Measurements from ENCODE around the gene NDUFV3. TPM values are rescaled to one million over a fixed set of nuclear protein-coding genes. Genes with fewer than 3 reads are reported as not detected.
A peak's percentile ranks its signal among the peaks of the same experiment; 100 is the strongest.

The NDUFV3 gene
- total and polyA plus RNA-seq, 2 of the 13 experiments (the other 11 are each of a cell fraction or from before 2014, with no cell fraction given) = 14.2 to 29.6 TPM

DNA sequence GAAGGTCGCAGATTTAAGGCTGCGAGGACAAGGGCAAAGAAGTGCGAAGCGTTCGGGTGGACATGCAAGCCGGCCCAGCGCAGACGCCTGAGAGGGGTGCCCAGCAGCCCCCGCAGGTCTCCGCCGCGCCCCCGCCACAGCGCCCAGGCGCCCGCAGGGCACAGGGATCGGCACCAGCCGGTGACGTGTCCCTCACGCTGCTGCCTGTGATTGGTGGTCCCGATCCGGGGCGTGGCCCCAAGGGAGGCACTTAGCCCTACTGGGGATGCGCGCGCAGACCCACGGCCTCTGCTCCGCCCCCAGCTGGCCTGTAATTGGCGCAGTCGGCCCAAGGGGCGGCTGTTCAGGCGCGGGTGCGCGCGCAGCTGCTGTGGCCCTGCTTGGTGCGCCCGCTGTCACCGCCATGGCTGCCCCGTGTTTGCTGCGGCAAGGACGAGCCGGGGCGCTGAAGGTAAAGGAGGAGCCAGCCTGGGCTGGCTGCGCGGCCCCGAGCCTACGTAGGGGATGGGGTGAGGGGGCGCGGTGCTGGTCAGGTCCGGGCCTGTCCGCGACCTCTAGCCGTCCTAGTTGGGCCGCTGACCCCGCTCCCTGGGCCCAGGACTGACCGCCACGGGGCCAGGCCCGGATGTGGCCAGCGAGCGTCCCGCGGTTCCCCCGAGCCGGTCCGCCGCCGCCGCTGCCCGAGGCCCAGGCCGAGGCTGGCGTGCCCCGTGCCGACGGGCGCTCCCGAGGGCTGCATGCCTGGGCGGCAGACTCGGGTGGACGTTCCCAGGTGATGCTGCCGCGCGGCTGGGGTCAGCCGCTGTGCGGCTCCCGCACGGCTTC is at the start of gene NDUFV3 (continued):
- TF ChIP-seq KDM3A (CRISPR knock-in tag; IDR thresholded peaks at IDR 0.05; ENCODE audit: low read depth) (0 out of 2 replicates have a peak, but pooled peaks have one; percentile 74), WIZ (CRISPR knock-in tag; IDR thresholded peaks at IDR 0.05) (0 out of 2 replicates have a peak, but pooled peaks have one; percentile 53), MZF1 (CRISPR knock-in tag; IDR thresholded peaks at IDR 0.05; ENCODE audit: borderline replicate concordance) (no peak), DMAP1 (CRISPR knock-in tag; IDR thresholded peaks at IDR 0.05) (peak; percentile 83), HHEX (CRISPR knock-in tag; IDR thresholded peaks at IDR 0.05) (no peak), NFYB (CRISPR knock-in tag; IDR thresholded peaks at IDR 0.05) (peak; percentile 87), ZNF883 (CRISPR knock-in tag; IDR thresholded peaks at IDR 0.05; ENCODE audit: not compliant biosample characterization) (peak; percentile 55), ZNF33B (CRISPR knock-in tag; IDR thresholded peaks at IDR 0.05) (peak; percentile 16; the same call in 1 of the 2 replicates), SRSF9 (IDR thresholded peaks at IDR 0.05; ENCODE audit: borderline replicate concordance, insufficient read depth, low read depth, low read length, poor library complexity, severe bottlenecking) (no peak), ZFP90 (CRISPR knock-in tag; IDR thresholded peaks at IDR 0.05; ENCODE audit: borderline replicate concordance) (peak; percentile 70), NCOA2 (CRISPR knock-in tag; IDR thresholded peaks at IDR 0.05) (no peak), ARNT2 (CRISPR knock-in tag; IDR thresholded peaks at IDR 0.05; ENCODE audit: low read depth) (peak; percentile 81), ZNF724P (CRISPR knock-in tag; IDR thresholded peaks at IDR 0.05; ENCODE audit: borderline replicate concordance) (peak; percentile 23; the same call in 1 of the 2 replicates), ZBTB21 (CRISPR knock-in tag; IDR thresholded peaks at IDR 0.05) (no peak), HNF4A (CRISPR knock-in tag; IDR thresholded peaks at IDR 0.05) (no peak)
- TF ChIP-seq, protein P1, sequence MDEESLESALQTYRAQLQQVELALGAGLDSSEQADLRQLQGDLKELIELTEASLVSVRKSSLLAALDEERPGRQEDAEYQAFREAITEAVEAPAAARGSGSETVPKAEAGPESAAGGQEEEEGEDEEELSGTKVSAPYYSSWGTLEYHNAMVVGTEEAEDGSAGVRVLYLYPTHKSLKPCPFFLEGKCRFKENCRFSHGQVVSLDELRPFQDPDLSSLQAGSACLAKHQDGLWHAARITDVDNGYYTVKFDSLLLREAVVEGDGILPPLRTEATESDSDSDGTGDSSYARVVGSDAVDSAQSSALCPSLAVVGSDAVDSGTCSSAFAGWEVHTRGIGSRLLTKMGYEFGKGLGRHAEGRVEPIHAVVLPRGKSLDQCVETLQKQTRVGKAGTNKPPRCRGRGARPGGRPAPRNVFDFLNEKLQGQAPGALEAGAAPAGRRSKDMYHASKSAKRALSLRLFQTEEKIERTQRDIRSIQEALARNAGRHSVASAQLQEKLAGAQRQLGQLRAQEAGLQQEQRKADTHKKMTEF (CRISPR knock-in tag; IDR thresholded peaks at IDR 0.05) = peak; percentile 72
- TF ChIP-seq, protein P2, sequence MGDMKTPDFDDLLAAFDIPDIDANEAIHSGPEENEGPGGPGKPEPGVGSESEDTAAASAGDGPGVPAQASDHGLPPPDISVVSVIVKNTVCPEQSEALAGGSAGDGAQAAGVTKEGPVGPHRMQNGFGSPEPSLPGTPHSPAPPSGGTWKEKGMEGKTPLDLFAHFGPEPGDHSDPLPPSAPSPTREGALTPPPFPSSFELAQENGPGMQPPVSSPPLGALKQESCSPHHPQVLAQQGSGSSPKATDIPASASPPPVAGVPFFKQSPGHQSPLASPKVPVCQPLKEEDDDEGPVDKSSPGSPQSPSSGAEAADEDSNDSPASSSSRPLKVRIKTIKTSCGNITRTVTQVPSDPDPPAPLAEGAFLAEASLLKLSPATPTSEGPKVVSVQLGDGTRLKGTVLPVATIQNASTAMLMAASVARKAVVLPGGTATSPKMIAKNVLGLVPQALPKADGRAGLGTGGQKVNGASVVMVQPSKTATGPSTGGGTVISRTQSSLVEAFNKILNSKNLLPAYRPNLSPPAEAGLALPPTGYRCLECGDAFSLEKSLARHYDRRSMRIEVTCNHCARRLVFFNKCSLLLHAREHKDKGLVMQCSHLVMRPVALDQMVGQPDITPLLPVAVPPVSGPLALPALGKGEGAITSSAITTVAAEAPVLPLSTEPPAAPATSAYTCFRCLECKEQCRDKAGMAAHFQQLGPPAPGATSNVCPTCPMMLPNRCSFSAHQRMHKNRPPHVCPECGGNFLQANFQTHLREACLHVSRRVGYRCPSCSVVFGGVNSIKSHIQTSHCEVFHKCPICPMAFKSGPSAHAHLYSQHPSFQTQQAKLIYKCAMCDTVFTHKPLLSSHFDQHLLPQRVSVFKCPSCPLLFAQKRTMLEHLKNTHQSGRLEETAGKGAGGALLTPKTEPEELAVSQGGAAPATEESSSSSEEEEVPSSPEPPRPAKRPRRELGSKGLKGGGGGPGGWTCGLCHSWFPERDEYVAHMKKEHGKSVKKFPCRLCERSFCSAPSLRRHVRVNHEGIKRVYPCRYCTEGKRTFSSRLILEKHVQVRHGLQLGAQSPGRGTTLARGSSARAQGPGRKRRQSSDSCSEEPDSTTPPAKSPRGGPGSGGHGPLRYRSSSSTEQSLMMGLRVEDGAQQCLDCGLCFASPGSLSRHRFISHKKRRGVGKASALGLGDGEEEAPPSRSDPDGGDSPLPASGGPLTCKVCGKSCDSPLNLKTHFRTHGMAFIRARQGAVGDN (CRISPR knock-in tag; IDR thresholded peaks at IDR 0.05) = peak; percentile 94
- TF ChIP-seq, protein P3, sequence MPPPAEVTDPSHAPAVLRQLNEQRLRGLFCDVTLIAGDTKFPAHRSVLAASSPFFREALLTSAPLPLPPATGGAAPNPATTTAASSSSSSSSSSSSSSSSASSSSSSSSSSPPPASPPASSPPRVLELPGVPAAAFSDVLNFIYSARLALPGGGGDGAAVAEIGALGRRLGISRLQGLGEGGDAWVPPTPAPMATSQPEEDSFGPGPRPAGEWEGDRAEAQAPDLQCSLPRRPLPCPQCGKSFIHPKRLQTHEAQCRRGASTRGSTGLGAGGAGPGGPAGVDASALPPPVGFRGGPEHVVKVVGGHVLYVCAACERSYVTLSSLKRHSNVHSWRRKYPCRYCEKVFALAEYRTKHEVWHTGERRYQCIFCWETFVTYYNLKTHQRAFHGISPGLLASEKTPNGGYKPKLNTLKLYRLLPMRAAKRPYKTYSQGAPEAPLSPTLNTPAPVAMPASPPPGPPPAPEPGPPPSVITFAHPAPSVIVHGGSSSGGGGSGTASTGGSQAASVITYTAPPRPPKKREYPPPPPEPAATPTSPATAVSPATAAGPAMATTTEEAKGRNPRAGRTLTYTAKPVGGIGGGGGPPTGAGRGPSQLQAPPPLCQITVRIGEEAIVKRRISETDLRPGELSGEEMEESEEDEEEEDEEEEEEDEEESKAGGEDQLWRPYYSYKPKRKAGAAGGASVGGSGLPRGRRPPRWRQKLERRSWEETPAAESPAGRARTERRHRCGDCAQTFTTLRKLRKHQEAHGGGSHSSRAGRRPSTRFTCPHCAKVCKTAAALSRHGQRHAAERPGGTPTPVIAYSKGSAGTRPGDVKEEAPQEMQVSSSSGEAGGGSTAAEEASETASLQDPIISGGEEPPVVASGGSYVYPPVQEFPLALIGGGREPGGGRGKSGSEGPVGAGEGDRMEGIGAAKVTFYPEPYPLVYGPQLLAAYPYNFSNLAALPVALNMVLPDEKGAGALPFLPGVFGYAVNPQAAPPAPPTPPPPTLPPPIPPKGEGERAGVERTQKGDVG (CRISPR knock-in tag; IDR thresholded peaks at IDR 0.05; ENCODE audit: borderline replicate concordance) = 0 out of 2 replicates have a peak, but pooled peaks have one; percentile 16
